ENCODE data around the gene QRICH1.

- TF ChIP-seq, protein P1, sequence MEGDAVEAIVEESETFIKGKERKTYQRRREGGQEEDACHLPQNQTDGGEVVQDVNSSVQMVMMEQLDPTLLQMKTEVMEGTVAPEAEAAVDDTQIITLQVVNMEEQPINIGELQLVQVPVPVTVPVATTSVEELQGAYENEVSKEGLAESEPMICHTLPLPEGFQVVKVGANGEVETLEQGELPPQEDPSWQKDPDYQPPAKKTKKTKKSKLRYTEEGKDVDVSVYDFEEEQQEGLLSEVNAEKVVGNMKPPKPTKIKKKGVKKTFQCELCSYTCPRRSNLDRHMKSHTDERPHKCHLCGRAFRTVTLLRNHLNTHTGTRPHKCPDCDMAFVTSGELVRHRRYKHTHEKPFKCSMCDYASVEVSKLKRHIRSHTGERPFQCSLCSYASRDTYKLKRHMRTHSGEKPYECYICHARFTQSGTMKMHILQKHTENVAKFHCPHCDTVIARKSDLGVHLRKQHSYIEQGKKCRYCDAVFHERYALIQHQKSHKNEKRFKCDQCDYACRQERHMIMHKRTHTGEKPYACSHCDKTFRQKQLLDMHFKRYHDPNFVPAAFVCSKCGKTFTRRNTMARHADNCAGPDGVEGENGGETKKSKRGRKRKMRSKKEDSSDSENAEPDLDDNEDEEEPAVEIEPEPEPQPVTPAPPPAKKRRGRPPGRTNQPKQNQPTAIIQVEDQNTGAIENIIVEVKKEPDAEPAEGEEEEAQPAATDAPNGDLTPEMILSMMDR (IDR thresholded peaks at IDR 0.05 in 8 of 11, conservative IDR thresholded peaks at IDR 0.05 in 3 of 11), result no peak
- TF ChIP-seq POLR2A (IDR thresholded peaks at IDR 0.05) (no peak), POLR2AphosphoS5 (IDR thresholded peaks at IDR 0.05) (no peak)
Measured at GRCh38 chr3:48985831-48986376, 108.0 kb downstream of the QRICH1 start.
